Activated T-helper 2 cell treated with anti-CD3 and anti-CD28 coated beads, Interferon-gamma antibody, Interleukin-2, Interleukin-4, amounts not matched to agents 10 μg/mL and 5 μg/mL and 100 μg/mL, durations not matched to agents 14 hours and 24 hours and 36 hours (primary cell): ENCODE measurements around the gene S100P. TPM values are rescaled to one million over a fixed set of nuclear protein-coding genes. Genes with fewer than 3 reads are reported as not detected.
"Not testable (repeated sequence)": the region's sequence is repeated elsewhere in the genome, so short reads cannot be mapped to it uniquely, and the experiment has no call there.

Source experiments
- DNase-seq: peaks from one replicate; pipeline ENCODE4 v3.0.0; 2021; ENCODE audit warnings: low spot score
- H3K27ac Mint-ChIP-seq: one replicate; pipeline ENCODE4 v1.8.0; 2021; ENCODE audit warnings: mixed read lengths
- H3K27me3 Mint-ChIP-seq: one replicate; pipeline ENCODE4 v1.8.0; 2021; ENCODE audit warnings: low read depth, mixed read lengths
- H3K36me3 Mint-ChIP-seq: one replicate; pipeline ENCODE4 v1.8.0; 2021; ENCODE audit warnings: low read depth, mixed read lengths
- H3K4me1 Mint-ChIP-seq: one replicate; pipeline ENCODE4 v1.8.0; 2021; ENCODE audit warnings: low read depth, mixed read lengths
- H3K4me3 Mint-ChIP-seq: one replicate; pipeline ENCODE4 v1.8.0; 2021; ENCODE audit warnings: low read depth, mild to moderate bottlenecking, moderate library complexity, mixed read lengths
- H3K9me3 Mint-ChIP-seq: one replicate; pipeline ENCODE4 v1.8.0; 2021; ENCODE audit warnings: mixed read lengths
- intact Hi-C: fragments of 100-400 bp; cut with micrococcal nuclease; formaldehyde crosslinking; loops from one replicate; pipeline ENCODE4 v1.15.1; 2023
- total RNA-seq: library from RNA; stranded (reverse); gene quantifications from 2 replicates; pipeline ENCODE4 v1.2.3, GENCODE V29; 2022

Gene S100P
- total RNA-seq, result 3.4 and 5.8 TPM in 2 replicates

DNA sequence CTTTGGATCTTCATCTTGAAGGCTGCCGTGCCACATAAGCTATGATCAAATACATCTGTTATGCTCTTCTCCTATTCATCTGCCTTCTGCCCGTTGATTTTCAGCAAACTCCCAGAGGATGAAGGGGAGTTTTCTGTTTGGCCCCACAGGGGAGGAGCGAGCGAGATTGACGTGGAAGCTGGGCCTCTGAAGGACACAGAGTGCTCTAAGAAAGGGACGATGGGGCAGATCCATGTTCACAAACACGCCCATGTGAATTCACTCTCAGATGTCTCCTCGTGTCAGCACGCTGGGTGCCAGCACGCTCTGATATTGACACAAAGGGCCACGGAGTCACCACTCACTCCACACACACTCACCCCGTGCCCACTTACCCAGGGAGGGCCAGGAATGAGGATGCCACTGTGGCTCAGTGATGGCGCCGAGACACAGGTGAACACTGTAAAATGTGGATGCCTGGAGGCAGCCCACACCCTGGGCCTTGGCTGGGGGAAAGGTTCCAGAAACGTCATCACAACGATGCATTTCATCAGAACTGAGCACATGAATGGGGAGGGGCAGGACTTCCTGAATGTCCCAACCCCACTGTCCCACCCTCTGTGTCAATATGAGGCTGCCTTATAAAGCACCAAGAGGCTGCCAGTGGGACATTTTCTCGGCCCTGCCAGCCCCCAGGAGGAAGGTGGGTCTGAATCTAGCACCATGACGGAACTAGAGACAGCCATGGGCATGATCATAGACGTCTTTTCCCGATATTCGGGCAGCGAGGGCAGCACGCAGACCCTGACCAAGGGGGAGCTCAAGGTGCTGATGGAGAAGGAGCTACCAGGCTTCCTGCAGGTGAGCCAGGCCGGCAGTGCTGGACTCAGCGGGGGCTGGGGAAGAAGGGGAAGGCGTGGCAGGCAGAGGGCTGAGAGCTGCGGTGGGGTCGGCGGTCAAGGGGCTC, at the start of gene S100P:
Gene S100P (plus strand): TSS at position 648 of the 946 bp plus-strand sequence. CDS start 55 bp downstream, at position 703.
- H3K4me1 Mint-ChIP-seq, result peaks cover 83% of the 10 kb centered on the region
- intact Hi-C loops, result no loop called here
- H3K36me3 Mint-ChIP-seq, result peaks cover 3% of the 10 kb centered on the region
- H3K9me3 Mint-ChIP-seq, result no peaks in the 10 kb centered on the region
- H3K27ac Mint-ChIP-seq, result peak within 1 kb of the TSS; percentile 92
- DNase-seq, result no peak
- peak within 1 kb of the TSS; percentile 58 for H3K4me3 Mint-ChIP-seq
- H3K27me3 Mint-ChIP-seq, result no peaks in the 10 kb centered on the region

DNA sequence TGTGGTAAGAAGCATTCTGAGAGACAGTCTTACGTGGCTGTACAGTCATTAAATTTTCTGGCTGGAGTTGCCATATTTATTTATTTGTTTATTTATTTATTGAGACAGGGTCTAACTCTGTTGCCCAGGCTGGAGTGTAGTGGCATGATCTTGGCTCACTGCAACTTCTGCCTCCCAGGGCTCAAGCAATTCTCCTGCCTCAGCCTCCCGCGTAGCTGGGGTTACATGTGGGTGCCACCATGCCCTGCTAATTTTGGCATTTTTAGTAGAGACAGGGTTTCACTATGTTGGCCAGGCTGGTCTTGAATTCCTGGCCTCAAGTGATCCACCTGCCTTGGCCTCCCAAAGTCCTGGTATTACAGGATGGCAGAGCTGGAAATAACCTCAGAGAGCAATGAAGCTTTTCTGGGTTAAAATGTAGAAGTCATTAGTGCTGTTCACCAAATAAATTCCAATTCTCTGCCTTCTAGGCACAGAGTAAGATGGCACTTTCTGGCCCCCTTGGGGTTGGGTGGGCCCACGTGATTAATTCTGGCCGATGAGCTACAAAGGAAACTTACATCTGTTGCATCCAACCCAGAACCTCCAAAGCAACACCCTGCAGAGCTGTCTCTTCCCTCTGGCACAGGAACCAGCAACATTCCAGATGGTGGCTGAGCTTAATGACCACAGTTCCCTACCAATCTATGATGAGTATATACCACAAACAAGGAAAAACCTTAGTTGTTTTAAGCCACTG, 48.7 kb upstream of the S100P start:
- Mint-ChIP-seq H3K36me3 (peaks cover 37% of the 10 kb centered on the region), H3K9me3 (no peaks in the 10 kb centered on the region), H3K4me3 (no peak overlapping the region), H3K27ac (no peak overlapping the region), H3K4me1 (peaks cover 13% of the 10 kb centered on the region), H3K27me3 (no peaks in the 10 kb centered on the region)
- no peak for DNase-seq
- intact Hi-C loops, result no loop called here

DNA sequence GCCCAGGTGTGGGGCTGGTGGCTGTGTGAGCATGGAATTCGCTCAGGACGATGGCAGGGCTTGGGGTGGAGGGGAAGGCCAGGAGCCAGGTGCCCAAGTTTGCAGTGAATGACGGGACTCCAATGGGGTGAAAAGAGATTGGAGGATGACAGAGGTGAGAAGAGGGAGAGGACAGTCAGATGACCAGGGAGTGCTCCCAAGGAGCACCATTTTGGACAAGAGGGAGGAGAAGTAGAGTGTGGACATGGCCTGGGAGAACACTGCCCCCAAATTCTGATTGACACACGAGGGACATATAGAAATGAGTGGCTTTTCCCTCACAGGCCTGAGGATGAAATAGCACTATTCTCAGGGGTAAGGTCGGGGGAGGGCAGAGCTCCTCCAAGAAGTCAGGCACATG, 46.5 kb upstream of the S100P start:
- H3K36me3 Mint-ChIP-seq, result peaks cover 17% of the 10 kb centered on the region
- H3K9me3 Mint-ChIP-seq, result no peaks in the 10 kb centered on the region
- no peak overlapping the region for H3K4me3 Mint-ChIP-seq
- intact Hi-C loops, result no loop called here
- H3K27me3 Mint-ChIP-seq, result no peaks in the 10 kb centered on the region
- peaks cover 4% of the 10 kb centered on the region for H3K4me1 Mint-ChIP-seq
- no peak for DNase-seq
- H3K27ac Mint-ChIP-seq, result no peak overlapping the region

DNA sequence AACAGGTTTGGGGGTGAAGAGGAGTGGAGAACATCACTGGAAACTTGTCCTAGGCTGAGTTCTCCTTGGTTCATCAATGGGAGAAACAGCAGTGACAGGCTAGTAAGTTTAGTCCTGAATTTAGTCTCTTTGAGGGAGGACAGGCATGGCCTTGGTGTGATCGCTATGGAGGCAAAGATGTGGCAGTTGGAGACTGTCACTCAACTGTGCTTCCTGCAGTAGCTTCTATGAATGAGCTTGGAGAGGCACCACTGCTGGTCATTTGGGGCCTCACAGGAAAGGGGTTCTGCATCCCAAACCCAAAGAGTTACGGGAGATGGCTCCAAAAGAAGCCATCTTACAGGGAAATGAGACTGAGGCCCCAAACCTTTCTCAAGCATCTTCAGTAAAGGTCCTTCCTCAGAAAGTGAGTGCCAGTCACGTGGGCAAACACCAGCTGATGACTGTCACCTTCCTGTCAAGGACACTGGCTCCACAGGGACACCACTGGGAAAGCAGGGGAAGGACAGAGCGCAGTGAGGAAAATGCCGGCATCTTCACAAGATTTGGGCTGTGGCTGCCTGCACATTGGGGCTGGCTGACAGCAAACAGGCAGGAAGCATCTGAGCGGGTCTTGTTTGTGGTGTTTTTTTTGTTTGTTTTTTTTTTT, 46.0 kb upstream of the S100P start:
- Mint-ChIP-seq H3K27me3 (no peaks in the 10 kb centered on the region), H3K4me3 (no peak overlapping the region), H3K27ac (no peak overlapping the region), H3K9me3 (no peaks in the 10 kb centered on the region), H3K36me3 (peaks cover 12% of the 10 kb centered on the region), H3K4me1 (peaks cover 3% of the 10 kb centered on the region)
- intact Hi-C loops, result no loop called here
- no peak for DNase-seq

DNA sequence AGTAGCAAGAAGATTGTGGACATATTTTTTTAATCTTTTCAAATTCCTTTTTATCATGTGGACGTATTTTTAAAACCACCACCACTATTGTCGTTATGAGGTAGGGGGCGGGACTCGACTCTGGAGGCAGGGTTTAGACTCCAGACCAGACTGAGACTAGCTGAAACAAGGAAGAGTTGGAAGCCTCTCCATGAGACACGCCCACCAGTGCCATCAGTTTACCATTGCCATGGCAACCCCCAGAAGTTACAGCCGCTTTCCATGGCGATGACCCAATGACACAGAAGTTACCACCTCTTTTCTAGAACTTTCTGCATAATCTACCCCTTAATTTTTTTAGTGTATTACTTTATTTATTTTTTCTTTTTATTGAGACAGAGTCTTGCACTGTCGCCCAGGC, 44.5 kb upstream of the S100P start:
- Mint-ChIP-seq H3K4me3 (no peak overlapping the region), H3K4me1 (no peaks in the 10 kb centered on the region), H3K27me3 (no peaks in the 10 kb centered on the region), H3K27ac (no peak overlapping the region), H3K9me3 (no peaks in the 10 kb centered on the region), H3K36me3 (no peaks in the 10 kb centered on the region)
- intact Hi-C loops, result no loop called here
- DNase-seq, result no peak

DNA sequence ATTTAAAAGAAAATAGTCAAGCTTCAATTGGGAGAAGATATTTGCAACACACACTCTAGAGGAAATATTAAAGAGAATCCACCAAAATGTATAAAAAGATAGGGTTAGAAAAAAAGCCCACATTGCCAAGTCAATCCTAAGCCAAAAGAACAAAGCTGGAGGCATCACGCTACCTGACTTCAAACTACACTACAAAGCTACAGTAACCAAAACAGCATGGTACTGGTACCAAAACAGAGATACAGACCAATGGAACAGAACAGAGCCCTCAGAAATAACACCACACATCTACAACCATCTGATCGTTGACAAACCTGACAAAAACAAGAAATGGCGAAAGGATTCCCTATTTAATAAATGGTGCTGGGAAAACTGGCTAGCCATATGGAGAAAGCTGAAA, 39.5 kb upstream of the S100P start:
- H3K36me3 Mint-ChIP-seq, H3K9me3 Mint-ChIP-seq, H3K4me1 Mint-ChIP-seq, H3K4me3 Mint-ChIP-seq, H3K27me3 Mint-ChIP-seq, DNase-seq, H3K27ac Mint-ChIP-seq, intact Hi-C loops: not testable (repeated sequence)

DNA sequence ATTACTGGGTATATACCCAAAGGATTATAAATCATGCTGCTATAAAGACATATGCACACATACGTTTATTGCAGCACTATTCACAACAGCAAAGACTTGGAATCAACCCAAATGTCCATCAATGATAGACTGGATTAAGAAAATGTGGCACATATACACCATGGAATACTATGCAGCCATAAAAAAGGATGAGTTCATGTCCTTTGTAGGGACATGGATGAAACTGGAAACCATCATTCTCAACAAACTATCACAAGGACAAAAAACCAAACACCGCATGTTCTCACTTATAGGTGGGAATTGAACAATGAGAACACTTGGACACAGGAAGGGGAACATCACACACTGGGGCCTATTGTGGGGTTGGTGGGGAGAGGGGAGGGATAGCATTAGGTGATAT, 38.4 kb upstream of the S100P start:
- not testable (repeated sequence) for H3K4me1 Mint-ChIP-seq, H3K4me3 Mint-ChIP-seq, H3K9me3 Mint-ChIP-seq, H3K27me3 Mint-ChIP-seq, H3K27ac Mint-ChIP-seq, DNase-seq, H3K36me3 Mint-ChIP-seq
- intact Hi-C loops, result loop anchor here (5.0 kb wide), 1 partner anchor 1547 kb away; no protein-coding TSS in a partner anchor

DNA sequence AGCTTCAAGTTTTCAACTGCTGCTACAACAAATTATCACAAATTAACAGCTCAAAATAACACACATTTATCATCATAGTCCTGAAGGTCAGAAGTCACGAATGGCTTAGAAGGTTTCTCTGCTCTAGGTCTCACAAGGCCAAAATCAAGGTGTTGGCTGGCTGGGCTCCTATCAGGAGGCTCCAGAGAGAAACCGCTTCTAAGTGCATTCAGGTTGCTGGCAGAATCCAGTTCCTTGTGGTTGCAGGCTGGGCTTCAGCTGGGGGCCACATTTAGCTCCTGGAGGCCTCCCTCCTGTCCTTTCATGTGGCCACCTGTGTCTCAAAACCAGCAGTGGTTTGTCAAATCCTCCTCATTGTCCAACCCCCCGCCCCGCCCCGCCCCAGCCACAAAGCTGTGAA, 37.8 kb upstream of the S100P start:
- no peak overlapping the region for H3K27ac Mint-ChIP-seq
- H3K4me1 Mint-ChIP-seq, result peaks cover 6% of the 10 kb centered on the region
- intact Hi-C loops, result loop anchor here (5.0 kb wide), 1 partner anchor 1546 kb away; no protein-coding TSS in a partner anchor
- no peak overlapping the region for H3K4me3 Mint-ChIP-seq
- peaks cover 10% of the 10 kb centered on the region for H3K27me3 Mint-ChIP-seq
- H3K36me3 Mint-ChIP-seq, result no peaks in the 10 kb centered on the region
- peaks cover 4% of the 10 kb centered on the region for H3K9me3 Mint-ChIP-seq
- no peak for DNase-seq

DNA sequence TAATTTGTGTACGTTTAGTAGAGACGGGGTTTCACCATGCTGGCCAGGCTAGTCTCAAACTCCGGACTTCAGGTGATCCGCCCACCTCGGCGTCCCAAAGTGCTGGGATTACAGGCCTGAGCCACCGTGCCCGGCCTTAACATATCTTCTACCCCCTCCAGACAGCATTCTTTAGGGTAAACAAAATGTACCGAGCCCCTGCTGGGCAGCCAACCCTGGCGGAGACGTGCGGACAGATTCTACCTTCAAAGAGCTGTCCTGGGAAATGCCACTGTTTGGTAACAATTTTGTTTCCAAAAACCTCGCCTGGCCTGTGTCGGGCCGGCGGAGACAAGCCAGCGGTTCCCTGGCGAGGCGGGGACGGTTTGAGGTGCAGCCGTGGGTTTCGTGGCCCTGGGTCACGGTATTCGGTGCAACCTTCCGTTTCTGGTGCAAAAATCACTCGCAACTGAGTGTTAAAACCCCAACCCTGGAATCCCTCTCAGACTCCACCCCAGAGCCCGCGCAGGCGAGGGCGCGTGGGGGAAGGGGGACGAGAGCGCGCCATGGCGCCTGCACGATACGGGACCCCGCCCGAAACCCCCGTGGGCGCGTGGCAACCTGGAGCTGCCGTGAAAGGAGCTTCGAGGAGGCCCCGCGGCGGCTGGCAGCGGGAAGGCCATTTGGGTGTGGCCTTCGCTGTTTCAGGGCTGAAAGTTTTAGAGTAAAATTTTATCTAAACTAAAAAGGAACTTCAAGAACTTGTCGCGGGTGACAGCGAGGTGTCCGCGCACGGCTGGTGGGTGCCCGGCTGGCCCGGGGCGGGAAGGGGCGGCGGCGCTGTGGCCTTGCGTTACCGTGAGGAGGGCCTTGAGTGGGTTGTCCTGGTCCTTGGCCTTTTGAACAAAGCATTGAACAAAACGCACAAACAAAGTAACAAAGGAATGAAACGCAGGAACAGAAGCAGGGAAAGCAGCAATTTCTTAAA, 36.2 kb upstream of the S100P start:
- no peak overlapping the region for H3K27ac Mint-ChIP-seq
- H3K36me3 Mint-ChIP-seq, result no peaks in the 10 kb centered on the region
- intact Hi-C loops, result loop anchor here (5.0 kb wide), 1 partner anchor 1545 kb away; no protein-coding TSS in a partner anchor
- H3K4me1 Mint-ChIP-seq, result peaks cover 6% of the 10 kb centered on the region
- no peak overlapping the region for H3K4me3 Mint-ChIP-seq
- peaks cover 22% of the 10 kb centered on the region for H3K27me3 Mint-ChIP-seq
- peaks cover 4% of the 10 kb centered on the region for H3K9me3 Mint-ChIP-seq
- no peak for DNase-seq

DNA sequence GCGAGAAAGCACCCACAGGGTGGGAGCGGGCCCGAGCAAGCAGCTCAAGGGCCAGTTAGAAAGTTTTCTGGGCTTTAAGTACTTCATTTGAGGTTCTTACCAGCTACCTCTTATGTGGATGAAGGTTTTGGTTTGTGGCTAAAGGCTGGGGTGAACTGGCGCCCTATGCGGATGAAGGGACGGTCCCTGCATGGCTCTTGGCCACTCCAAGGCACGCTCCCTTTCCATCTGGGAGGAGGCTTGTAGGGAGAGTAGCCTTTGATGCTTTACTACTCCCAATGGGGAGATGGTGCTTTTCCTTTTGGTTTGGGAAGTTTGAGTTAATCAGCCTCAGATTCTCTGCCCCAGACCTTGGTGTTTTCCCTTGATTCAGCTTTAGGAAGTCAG, 35.5 kb upstream of the S100P start:
- intact Hi-C loops, result loop anchor here (5.0 kb wide), 1 partner anchor 1544 kb away; no protein-coding TSS in a partner anchor
- H3K27ac Mint-ChIP-seq, result no peak overlapping the region
- H3K9me3 Mint-ChIP-seq, result peaks cover 4% of the 10 kb centered on the region
- no peak overlapping the region for H3K4me3 Mint-ChIP-seq
- H3K4me1 Mint-ChIP-seq, result peaks cover 6% of the 10 kb centered on the region
- no peaks in the 10 kb centered on the region for H3K36me3 Mint-ChIP-seq
- DNase-seq, result no peak
- H3K27me3 Mint-ChIP-seq, result peaks cover 27% of the 10 kb centered on the region

DNA sequence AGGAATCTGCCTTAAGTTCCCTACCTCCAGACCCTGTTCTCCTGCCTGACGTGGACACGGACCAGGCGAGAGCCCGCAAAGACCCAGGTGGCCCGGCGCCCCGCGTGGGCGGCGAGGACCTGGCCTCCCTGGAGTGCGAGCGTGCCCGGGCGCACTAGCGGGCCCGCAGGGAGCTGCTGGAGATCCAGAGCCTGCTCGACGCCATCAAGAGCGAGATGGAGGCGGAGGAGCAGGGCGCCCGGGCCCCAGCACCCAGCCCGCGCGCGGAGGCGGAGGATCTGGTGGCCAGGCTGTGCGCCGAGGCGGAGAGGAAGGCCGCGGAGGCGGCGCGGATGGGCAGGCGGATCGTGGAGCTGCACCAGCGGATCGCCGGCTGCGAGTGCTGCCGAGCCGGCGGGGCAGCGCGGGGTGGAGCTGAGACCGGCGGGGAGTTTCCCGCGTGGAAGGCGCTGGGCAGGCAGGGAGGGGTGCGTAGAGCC, 35.0 kb upstream of the S100P start:
- no peak for DNase-seq
- H3K9me3 Mint-ChIP-seq, result peaks cover 4% of the 10 kb centered on the region
- no peaks in the 10 kb centered on the region for H3K36me3 Mint-ChIP-seq
- H3K27me3 Mint-ChIP-seq, result peaks cover 32% of the 10 kb centered on the region
- H3K27ac Mint-ChIP-seq, result no peak overlapping the region
- peak overlapping the region; percentile 21 for H3K4me3 Mint-ChIP-seq
- intact Hi-C loops, result loop anchor here (5.0 kb wide), 1 partner anchor 1544 kb away; no protein-coding TSS in a partner anchor
- H3K4me1 Mint-ChIP-seq, result peaks cover 6% of the 10 kb centered on the region
